IPS-18a (cell line): ENCODE results near the gene LENG1.
A peak's percentile ranks its signal among the peaks of the same experiment; 100 is the strongest.

Experiments
- H3K27ac ChIP-seq: one replicate; pipeline ENCODE4 v1.5.1; 2013; ENCODE audit warnings: low read length
- H3K27me3 ChIP-seq: one replicate; pipeline ENCODE4 v1.6.1; 2013; ENCODE audit warnings: mild to moderate bottlenecking, low read length; ENCODE audit not compliant: control insufficient read depth, insufficient read depth
- H3K36me3 ChIP-seq: one replicate; pipeline ENCODE4 v1.6.1; 2013; ENCODE audit warnings: low read depth, low read length; ENCODE audit not compliant: control insufficient read depth
- H3K4me1 ChIP-seq: one replicate; pipeline ENCODE4 v1.6.1; 2013; ENCODE audit warnings: low read depth, low read length; ENCODE audit not compliant: control insufficient read depth
- H3K4me3 ChIP-seq: one replicate; pipeline ENCODE4 v1.5.1; 2013; ENCODE audit warnings: low read length
- H3K9ac ChIP-seq: one replicate; pipeline ENCODE4 v1.6.1; 2013; ENCODE audit warnings: mild to moderate bottlenecking, low read length, moderate library complexity
- H3K9me3 ChIP-seq: one replicate; pipeline ENCODE4 v1.6.1; 2013; ENCODE audit warnings: low read depth, low read length; ENCODE audit not compliant: control insufficient read depth

LENG1 gene

GRCh38 chr19:54158812-54159351 lies 639 bp downstream of the LENG1 start:
- Histone ChIP-seq H3K27ac (peak overlapping the region; percentile 5), H3K9ac (peak overlapping the region; percentile 55), H3K4me3 (peak overlapping the region; percentile 78), H3K4me1 (peaks cover 3% of the 10 kb centered on the region), H3K27me3 (peaks cover 11% of the 10 kb centered on the region), H3K9me3 (no peaks in the 10 kb centered on the region), H3K36me3 (peaks cover 28% of the 10 kb centered on the region)

DNA sequence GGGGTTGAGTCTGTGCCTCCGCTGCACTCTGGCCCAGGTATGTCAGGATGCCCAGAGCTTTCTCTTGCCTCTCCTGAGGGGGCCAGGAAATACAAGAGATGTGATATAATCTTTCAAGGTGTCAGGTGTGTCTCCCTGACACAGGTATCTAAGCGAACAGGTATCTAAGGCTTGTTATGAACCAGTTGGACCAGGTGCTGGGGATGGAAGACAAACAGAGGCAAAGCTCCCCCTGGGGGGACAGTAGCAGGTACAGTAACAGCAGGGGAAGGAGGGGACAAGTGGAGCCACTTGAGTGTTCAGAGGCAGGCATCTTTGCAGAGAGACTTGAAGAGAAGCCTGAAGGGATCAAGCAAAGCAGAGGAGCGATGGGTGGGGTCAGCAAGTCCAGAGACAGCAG lies 2.6 kb downstream of the LENG1 start:
- H3K4me1 ChIP-seq: peaks cover 3% of the 10 kb centered on the region
- peaks cover 47% of the 10 kb centered on the region for H3K36me3 ChIP-seq
- no peak overlapping the region for H3K9ac ChIP-seq
- H3K27ac ChIP-seq: no peak overlapping the region
- H3K27me3 ChIP-seq: no peaks in the 10 kb centered on the region
- no peaks in the 10 kb centered on the region for H3K9me3 ChIP-seq
- no peak overlapping the region for H3K4me3 ChIP-seq

- no peak overlapping the region for H3K9ac ChIP-seq
These were observed 3.0 kb downstream of the LENG1 start for GRCh38 chr19:54156490-54156889.

DNA sequence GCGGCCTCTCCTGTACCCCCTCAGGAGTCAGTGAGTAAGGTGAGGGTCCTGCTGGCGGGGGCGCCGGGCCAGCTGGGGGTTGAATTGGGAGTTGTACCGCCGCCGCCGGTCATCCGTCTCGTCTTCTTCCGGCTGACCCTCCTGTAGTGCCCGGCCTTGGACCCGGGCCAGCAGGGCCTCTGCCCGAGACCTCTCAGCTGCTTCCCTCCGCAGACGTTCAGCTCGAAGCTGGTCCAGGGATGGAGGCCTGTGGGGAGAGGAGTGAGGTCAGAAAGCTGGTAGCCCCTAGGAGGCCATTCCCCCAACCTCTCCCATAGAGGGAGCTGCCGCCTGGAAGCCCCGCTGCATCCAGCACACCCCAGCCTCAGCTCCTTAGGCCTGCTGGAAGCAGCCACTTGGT lies 3.8 kb downstream of the LENG1 start:
- Histone ChIP-seq H3K4me1 (peaks cover 3% of the 10 kb centered on the region), H3K4me3 (no peak overlapping the region), H3K27me3 (no peaks in the 10 kb centered on the region), H3K36me3 (peaks cover 58% of the 10 kb centered on the region), H3K27ac (no peak overlapping the region), H3K9ac (no peak overlapping the region), H3K9me3 (no peaks in the 10 kb centered on the region)

More at GRCh38 chr19:54156490-54156889, 3.0 kb downstream of the LENG1 start:
- Histone ChIP-seq H3K36me3 (peaks cover 52% of the 10 kb centered on the region), H3K4me1 (peaks cover 3% of the 10 kb centered on the region), H3K27me3 (no peaks in the 10 kb centered on the region), H3K4me3 (no peak overlapping the region), H3K9me3 (no peaks in the 10 kb centered on the region), H3K27ac (no peak overlapping the region)

GRCh38 chr19:54154603-54155345 lies 4.7 kb downstream of the LENG1 start:
- Histone ChIP-seq H3K27ac (no peak overlapping the region), H3K36me3 (peaks cover 67% of the 10 kb centered on the region), H3K4me3 (no peak overlapping the region), H3K27me3 (no peaks in the 10 kb centered on the region), H3K9ac (no peak overlapping the region), H3K9me3 (no peaks in the 10 kb centered on the region), H3K4me1 (peaks cover 3% of the 10 kb centered on the region)

- Histone ChIP-seq H3K27me3 (no peaks in the 10 kb centered on the region), H3K9me3 (no peaks in the 10 kb centered on the region), H3K27ac (no peak overlapping the region), H3K9ac (no peak overlapping the region), H3K4me1 (peaks cover 3% of the 10 kb centered on the region), H3K4me3 (no peak overlapping the region), H3K36me3 (peaks cover 76% of the 10 kb centered on the region)
These were observed 5.7 kb downstream of the LENG1 start for GRCh38 chr19:54153731-54154326.

- H3K27me3 ChIP-seq: no peaks in the 10 kb centered on the region
- no peaks in the 10 kb centered on the region for H3K4me1 ChIP-seq
- no peaks in the 10 kb centered on the region for H3K9me3 ChIP-seq
- H3K36me3 ChIP-seq: peaks cover 80% of the 10 kb centered on the region
- H3K9ac ChIP-seq: no peak overlapping the region
- H3K27ac ChIP-seq: no peak overlapping the region
- H3K4me3 ChIP-seq: no peak overlapping the region
These were observed 6.5 kb downstream of the LENG1 start for GRCh38 chr19:54152878-54153524.

DNA sequence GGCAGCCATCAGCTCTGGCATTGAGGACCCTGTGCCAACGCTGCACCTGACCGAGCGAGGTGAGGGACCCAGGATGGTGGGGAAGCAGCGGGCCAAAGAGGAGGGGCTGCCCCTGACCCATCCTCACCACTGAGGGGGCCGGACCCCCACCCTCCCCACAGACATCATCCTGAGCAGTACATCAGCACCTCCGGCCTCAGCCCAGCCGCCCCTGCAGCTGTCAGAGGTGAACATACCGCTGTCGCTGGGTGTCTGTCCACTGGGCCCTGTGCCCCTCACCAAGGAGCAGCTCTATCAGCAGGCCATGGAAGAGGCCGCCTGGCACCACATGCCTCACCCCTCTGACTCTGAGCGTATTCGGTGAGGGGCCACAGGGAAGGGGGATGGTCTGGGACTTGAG lies 7.3 kb downstream of the LENG1 start:
- Histone ChIP-seq H3K27ac (no peak overlapping the region), H3K4me3 (no peak overlapping the region), H3K4me1 (no peaks in the 10 kb centered on the region), H3K36me3 (peaks cover 87% of the 10 kb centered on the region), H3K9ac (no peak overlapping the region), H3K9me3 (no peaks in the 10 kb centered on the region), H3K27me3 (no peaks in the 10 kb centered on the region)

- no peaks in the 10 kb centered on the region for H3K27me3 ChIP-seq
- no peaks in the 10 kb centered on the region for H3K9me3 ChIP-seq
- peaks cover 88% of the 10 kb centered on the region for H3K36me3 ChIP-seq
- no peak overlapping the region for H3K27ac ChIP-seq
- no peaks in the 10 kb centered on the region for H3K4me1 ChIP-seq
- H3K9ac ChIP-seq: no peak overlapping the region
- H3K4me3 ChIP-seq: no peak overlapping the region
These were observed 8.0 kb downstream of the LENG1 start for GRCh38 chr19:54151362-54152035.

DNA sequence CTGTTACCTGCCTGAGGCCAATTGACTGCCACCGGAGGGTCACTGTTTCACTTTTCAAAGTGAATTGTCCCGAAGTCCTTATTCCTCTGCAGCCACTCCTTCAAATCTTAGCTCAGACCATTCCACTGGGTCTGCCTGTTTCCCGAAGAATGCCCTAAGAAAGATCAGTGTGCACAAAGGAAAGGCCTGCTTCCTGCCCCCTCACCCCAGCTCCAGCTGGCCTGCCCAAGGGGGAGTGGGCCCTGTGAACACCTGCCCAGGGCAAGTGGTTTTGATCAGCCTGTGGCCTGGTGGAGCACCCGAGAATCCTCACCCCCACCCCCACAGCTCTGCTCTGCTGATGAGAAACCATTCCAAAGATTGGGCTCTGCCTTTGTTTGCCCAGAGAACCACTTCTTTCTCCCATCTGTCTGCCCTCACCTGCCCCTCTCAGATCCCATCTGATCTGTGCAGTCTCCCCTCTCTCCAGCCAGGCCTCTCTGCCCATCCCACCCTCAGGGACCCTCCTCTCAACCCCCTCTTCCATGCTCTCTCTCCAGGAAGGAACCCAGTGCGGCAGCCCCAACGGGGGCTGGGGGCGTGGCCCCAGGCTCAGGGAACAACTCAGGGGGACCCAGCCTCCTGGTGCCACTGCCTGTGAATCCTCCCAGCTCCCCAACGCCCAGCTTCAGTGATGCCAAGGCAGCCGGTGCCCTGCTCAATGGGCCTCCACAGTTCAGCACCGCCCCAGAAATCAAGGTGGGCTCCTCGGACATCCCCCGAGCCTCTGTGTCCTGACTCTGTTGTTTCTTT lies 10.3 kb downstream of the LENG1 start:
- Histone ChIP-seq H3K36me3 (peaks cover 92% of the 10 kb centered on the region), H3K4me3 (no peak overlapping the region), H3K9ac (no peak overlapping the region), H3K27me3 (no peaks in the 10 kb centered on the region), H3K4me1 (no peaks in the 10 kb centered on the region), H3K9me3 (no peaks in the 10 kb centered on the region), H3K27ac (no peak overlapping the region)

DNA sequence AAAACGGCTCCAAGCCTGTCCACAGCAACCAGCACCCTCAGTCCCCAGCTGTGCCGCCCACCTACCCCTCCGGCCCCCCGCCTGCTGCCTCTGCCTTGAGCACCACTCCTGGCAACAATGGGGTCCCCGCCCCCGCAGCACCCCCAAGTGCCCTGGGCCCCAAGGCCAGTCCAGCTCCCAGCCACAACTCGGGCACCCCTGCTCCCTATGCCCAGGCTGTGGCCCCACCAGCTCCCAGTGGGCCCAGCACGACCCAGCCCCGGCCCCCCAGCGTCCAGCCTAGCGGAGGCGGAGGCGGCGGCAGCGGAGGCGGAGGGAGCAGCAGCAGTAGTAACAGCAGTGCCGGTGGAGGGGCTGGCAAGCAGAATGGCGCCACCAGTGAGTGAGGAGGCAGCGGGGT lies 11.4 kb downstream of the LENG1 start:
- H3K9ac ChIP-seq: no peak overlapping the region
- H3K4me3 ChIP-seq: no peak overlapping the region
- peaks cover 92% of the 10 kb centered on the region for H3K36me3 ChIP-seq
- H3K27me3 ChIP-seq: no peaks in the 10 kb centered on the region
- no peak overlapping the region for H3K27ac ChIP-seq
- no peaks in the 10 kb centered on the region for H3K9me3 ChIP-seq
- no peaks in the 10 kb centered on the region for H3K4me1 ChIP-seq
